Left forelimb (tissue), 1 donor: ENCODE measurements around the gene TRIM40.

Source experiments
- DNase-seq: peaks from one replicate; pipeline ENCODE4 v3.0.0-alpha.2; 2018; ENCODE audit warnings: low spot score

Gene TRIM40

GRCh38 chr6:30135757-30136156, at the start of gene TRIM40:
Gene TRIM40 (plus strand): TSS chr6:30136140. CDS start chr6:30137037, 897 bp downstream.
- DNase-seq: no peak

- DNase-seq: no peak
Measured at GRCh38 chr6:30087876-30088275, 48.1 kb upstream of the TRIM40 start.

- DNase-seq: no peak
Measured at GRCh38 chr6:30091577-30092381, 44.2 kb upstream of the TRIM40 start.

- DNase-seq: no peak
Measured at GRCh38 chr6:30092852-30093543, 42.9 kb upstream of the TRIM40 start.

- DNase-seq: no peak
Measured at GRCh38 chr6:30093951-30094661, 41.8 kb upstream of the TRIM40 start.

- DNase-seq: no peak
Measured at GRCh38 chr6:30096829-30097228, 39.1 kb upstream of the TRIM40 start.

- no peak for DNase-seq
Measured at GRCh38 chr6:30097902-30098768, 37.8 kb upstream of the TRIM40 start.

GRCh38 chr6:30100154-30100553, 35.8 kb upstream of the TRIM40 start:
- DNase-seq: no peak

GRCh38 chr6:30100585-30101443, 35.1 kb upstream of the TRIM40 start:
- DNase-seq: no peak

GRCh38 chr6:30101444-30102413, 34.2 kb upstream of the TRIM40 start:
- DNase-seq: peak; percentile 84

GRCh38 chr6:30102414-30102969, 33.4 kb upstream of the TRIM40 start:
- DNase-seq: no peak

GRCh38 chr6:30102970-30103871, 32.7 kb upstream of the TRIM40 start:
- peak; percentile 82 for DNase-seq

GRCh38 chr6:30103872-30104179, 32.1 kb upstream of the TRIM40 start:
- no peak for DNase-seq

GRCh38 chr6:30104661-30105060, 31.3 kb upstream of the TRIM40 start:
- DNase-seq: no peak

GRCh38 chr6:30111266-30111856, 24.6 kb upstream of the TRIM40 start:
- DNase-seq: no peak

- no peak for DNase-seq
Measured at GRCh38 chr6:30112402-30112994, 23.4 kb upstream of the TRIM40 start.

- DNase-seq: no peak
Measured at GRCh38 chr6:30113003-30113759, 22.8 kb upstream of the TRIM40 start, which contains the start of gene TRIM31. Gene TRIM31 (minus strand): TSS chr6:30113090. CDS start chr6:30112805, 285 bp downstream.
